GM19395 (cell line): ENCODE measurements around the gene CARD9.
"Not testable (repeated sequence)": the region's sequence is repeated elsewhere in the genome, so short reads cannot be mapped to it uniquely, and the experiment has no call there.

Experiments
- ATAC-seq: cut with Tn5 transposase; IDR thresholded peaks from one replicate; pipeline ENCODE4 v1.9.1; 2021; ENCODE audit warnings: mild to moderate bottlenecking, moderate library complexity; ENCODE audit not compliant: unreplicated experiment

The CARD9 gene

GRCh38 chr9:136351868-136352267, 21.6 kb downstream of the CARD9 start:
- not testable (repeated sequence) for ATAC-seq

- no peak for ATAC-seq
Observed at GRCh38 chr9:136351252-136351800, 22.1 kb downstream of the CARD9 start.

- ATAC-seq: no peak
Observed at GRCh38 chr9:136349546-136349945, 23.9 kb downstream of the CARD9 start.

GRCh38 chr9:136348691-136349090, 24.8 kb downstream of the CARD9 start:
- no peak for ATAC-seq

- ATAC-seq: no peak
Observed at GRCh38 chr9:136347472-136348256, 25.8 kb downstream of the CARD9 start.

GRCh38 chr9:136346927-136347465, 26.5 kb downstream of the CARD9 start:
- ATAC-seq: no peak

GRCh38 chr9:136346157-136346481, 27.4 kb downstream of the CARD9 start:
- ATAC-seq: no peak

- no peak for ATAC-seq
Observed at GRCh38 chr9:136345281-136346156, 27.9 kb downstream of the CARD9 start.

GRCh38 chr9:136344544-136345280, 28.8 kb downstream of the CARD9 start:
- no peak for ATAC-seq

GRCh38 chr9:136343884-136344269, 29.6 kb downstream of the CARD9 start:
- no peak for ATAC-seq

- ATAC-seq: no peak
Observed at GRCh38 chr9:136343121-136343883, 30.2 kb downstream of the CARD9 start.

GRCh38 chr9:136342181-136343120, 31.0 kb downstream of the CARD9 start:
- ATAC-seq: no peak

GRCh38 chr9:136341769-136342168, 31.7 kb downstream of the CARD9 start:
- no peak for ATAC-seq

- no peak for ATAC-seq
Observed at GRCh38 chr9:136341042-136341655, 32.3 kb downstream of the CARD9 start.

GRCh38 chr9:136340356-136341041, 33.0 kb downstream of the CARD9 start:
- no peak for ATAC-seq

- no peak for ATAC-seq
Observed at GRCh38 chr9:136339958-136340310, 33.5 kb downstream of the CARD9 start.

GRCh38 chr9:136339173-136339957, 34.1 kb downstream of the CARD9 start:
- no peak for ATAC-seq
